Fibroblast of mammary gland (primary cell): ENCODE data around the gene TECPR2.

Source experiments
- DNase-seq: peaks from one replicate; pipeline ENCODE4 v3.0.0-alpha.2; 2010; ENCODE audit warnings: low read depth
- H3K4me3 ChIP-seq: 2 replicates; pipeline ENCODE4 v1.5.1; 2011; ENCODE audit warnings: low read depth, mild to moderate bottlenecking, low read length, moderate library complexity; ENCODE audit not compliant: control insufficient read depth
- CTCF ChIP-seq: conservative IDR thresholded peaks from 2 replicates; pipeline ENCODE4 v1.5.1; 2011; ENCODE audit warnings: low read depth, low read length, inconsistent platforms; ENCODE audit not compliant: control insufficient read depth, insufficient read depth

TECPR2 gene

GRCh38 chr14:102493096-102493495 lies 130.4 kb downstream of the TECPR2 start:
- no peak for DNase-seq
- H3K4me3 ChIP-seq: no peak overlapping the region
- no peak for TF ChIP-seq CTCF

DNA sequence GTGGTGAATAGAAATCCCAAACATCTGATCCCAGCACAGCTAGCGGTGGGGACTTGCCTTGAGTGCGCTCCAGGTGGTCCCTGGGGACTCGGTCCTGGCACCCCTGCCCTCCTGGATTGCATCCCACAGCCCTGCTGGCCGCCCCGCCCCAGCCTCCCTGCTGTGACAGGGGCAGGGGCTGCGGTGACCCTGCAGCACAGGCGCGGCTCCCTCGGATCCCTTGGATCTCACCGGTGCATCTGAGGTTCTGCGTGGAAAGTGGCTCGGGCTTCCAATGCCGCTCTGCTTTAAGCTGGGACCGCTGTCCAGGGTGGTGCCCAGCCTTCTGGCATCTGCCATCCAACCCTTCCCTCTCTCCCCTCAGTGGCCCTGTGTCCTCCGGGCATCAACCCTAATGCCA lies 130.8 kb downstream of the TECPR2 start:
- no peak for TF ChIP-seq CTCF
- DNase-seq: no peak
- no peak overlapping the region for H3K4me3 ChIP-seq

DNA sequence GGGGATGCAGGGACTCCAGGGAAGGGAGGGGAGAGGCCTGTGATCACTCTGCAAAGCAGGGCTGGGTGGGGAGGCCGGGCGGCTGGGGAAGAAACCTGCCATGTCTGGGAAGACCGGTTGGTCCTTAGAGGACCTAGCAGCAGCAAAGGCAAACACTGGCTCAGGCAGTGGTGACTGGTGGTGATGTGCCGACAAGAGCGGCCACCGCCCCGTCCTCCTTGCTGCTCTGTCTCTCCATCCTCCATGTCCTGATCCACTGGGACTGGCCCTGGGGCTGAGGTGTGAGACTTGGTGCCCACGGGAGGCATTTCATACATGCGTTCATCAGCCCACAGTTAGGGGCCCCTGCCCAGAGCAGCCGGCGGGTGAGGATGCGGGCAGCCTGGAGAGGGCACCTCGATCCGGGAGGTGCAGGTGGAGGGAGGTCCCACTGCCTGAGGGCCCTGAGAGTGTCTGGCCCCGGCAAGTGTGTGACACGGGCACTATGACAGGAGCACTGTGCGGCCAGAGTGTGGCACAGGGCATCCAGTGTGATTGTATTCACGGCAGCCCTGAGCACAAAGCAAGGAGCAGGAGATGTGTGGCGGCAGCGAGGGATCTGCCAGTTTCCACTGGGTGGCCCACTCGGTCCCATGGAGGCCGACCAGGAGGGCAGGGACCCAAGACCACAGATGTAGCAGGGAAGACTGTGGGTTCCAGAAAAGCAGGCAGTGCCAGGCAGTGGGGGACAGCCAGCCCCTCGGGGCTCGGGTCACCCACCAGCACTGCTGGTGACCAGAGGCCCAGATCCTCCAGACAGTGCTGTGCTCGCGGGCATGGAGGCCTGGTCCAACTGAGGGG lies 133.0 kb downstream of the TECPR2 start:
- no peak for DNase-seq
- no peak overlapping the region for H3K4me3 ChIP-seq
- no peak for TF ChIP-seq CTCF

GRCh38 chr14:102496331-102496691 lies 133.6 kb downstream of the TECPR2 start:
- TF ChIP-seq CTCF: no peak
- DNase-seq: no peak
- no peak overlapping the region for H3K4me3 ChIP-seq

GRCh38 chr14:102496958-102497744 lies 134.4 kb downstream of the TECPR2 start:
- no peak for TF ChIP-seq CTCF
- H3K4me3 ChIP-seq: no peak overlapping the region
- no peak for DNase-seq

- no peak overlapping the region for H3K4me3 ChIP-seq
- no peak for TF ChIP-seq CTCF
- DNase-seq: peak; percentile 17
Observed at GRCh38 chr14:102497998-102498677, 135.4 kb downstream of the TECPR2 start.
